SK-N-SH (cell line): ENCODE data around the gene GRPEL2.

Experiments
- EP300 ChIP-seq, 2 experiments: IDR thresholded peaks; 2 replicates each; pipeline versions ENCODE4 v1.4.0 to v1.6.1; 2012; ENCODE audit warnings: borderline replicate concordance in 1 of 2, low read depth in 1 of 2, low read length in 1 of 2
- NRF1 ChIP-seq: IDR thresholded peaks from 2 replicates; pipeline ENCODE4 v1.6.1; 2012; ENCODE audit warnings: low read depth, mild to moderate bottlenecking, low read length
- POLR2AphosphoS5 ChIP-seq: IDR thresholded peaks from 2 replicates; pipeline ENCODE4 v1.6.1; 2012; ENCODE audit warnings: low read depth, low read length
- TF ChIP-seq, protein P1 (sequence below): fragments of 200-600 bp; sonication (generic); IDR thresholded peaks from 2 replicates; pipeline ENCODE4 v1.6.1; 2017; ENCODE audit warnings: antibody characterized with exemption, mild to moderate bottlenecking, moderate library complexity

DNA sequence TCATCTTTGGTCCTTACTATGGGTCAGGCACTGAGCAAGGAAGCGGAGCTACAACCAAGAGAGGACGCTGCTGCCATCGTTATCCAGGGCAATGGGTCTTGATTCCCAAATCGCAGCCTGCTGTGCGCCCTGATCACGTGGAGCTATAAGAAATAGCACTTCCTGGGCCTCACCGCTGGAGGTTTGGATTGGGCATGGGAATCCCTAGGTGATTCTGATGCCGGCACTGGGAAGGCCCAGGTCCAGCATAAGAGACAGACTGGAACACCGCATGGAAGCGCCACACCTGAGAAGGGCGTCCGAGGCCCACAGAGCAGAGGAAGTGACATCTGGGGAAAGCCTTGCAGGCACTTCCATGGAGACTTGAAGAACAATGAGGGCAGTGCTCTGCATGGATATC lies 30.8 kb downstream of the GRPEL2 start:
- TF ChIP-seq, protein P1, sequence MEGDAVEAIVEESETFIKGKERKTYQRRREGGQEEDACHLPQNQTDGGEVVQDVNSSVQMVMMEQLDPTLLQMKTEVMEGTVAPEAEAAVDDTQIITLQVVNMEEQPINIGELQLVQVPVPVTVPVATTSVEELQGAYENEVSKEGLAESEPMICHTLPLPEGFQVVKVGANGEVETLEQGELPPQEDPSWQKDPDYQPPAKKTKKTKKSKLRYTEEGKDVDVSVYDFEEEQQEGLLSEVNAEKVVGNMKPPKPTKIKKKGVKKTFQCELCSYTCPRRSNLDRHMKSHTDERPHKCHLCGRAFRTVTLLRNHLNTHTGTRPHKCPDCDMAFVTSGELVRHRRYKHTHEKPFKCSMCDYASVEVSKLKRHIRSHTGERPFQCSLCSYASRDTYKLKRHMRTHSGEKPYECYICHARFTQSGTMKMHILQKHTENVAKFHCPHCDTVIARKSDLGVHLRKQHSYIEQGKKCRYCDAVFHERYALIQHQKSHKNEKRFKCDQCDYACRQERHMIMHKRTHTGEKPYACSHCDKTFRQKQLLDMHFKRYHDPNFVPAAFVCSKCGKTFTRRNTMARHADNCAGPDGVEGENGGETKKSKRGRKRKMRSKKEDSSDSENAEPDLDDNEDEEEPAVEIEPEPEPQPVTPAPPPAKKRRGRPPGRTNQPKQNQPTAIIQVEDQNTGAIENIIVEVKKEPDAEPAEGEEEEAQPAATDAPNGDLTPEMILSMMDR, result no peak
- TF ChIP-seq POLR2AphosphoS5, result no peak
- TF ChIP-seq NRF1, result no peak
- TF ChIP-seq EP300 (IDR thresholded peaks at IDR 0.05; ENCODE audit: borderline replicate concordance in 1 of 2, low read depth in 1 of 2, low read length in 1 of 2), result no peak
